SK-N-SH (cell line): Measurements from ENCODE around the gene KRT85. TPM values are rescaled to one million over a fixed set of nuclear protein-coding genes. Genes with fewer than 3 reads are reported as not detected.
A peak's percentile ranks its signal among the peaks of the same experiment; 100 is the strongest.

Experiments used
- CTCF ChIA-PET: fragments of 300-600, 350-600 bp; formaldehyde crosslinking; extraction: SDS; loops from one replicate; lab custom pipeline; 2021; lab: Yijun Ruan, JAX
- POLR2A ChIA-PET: fragments of 350-600 bp; sonication (Branson Sonifier 250); formaldehyde crosslinking; extraction: SDS; loops from one replicate; lab custom pipeline; 2020; ENCODE audit warnings: antibody characterized with exemption, inconsistent platforms; lab: Yijun Ruan, JAX
- DNase-seq: peaks from one replicate; pipeline ENCODE4 v3.0.0; 2012
- H2AFZ ChIP-seq: fragments of 200-600 bp; sonication (generic); 2 replicates; pipeline ENCODE4 v1.8.1; 2016; ENCODE audit warnings: antibody characterized with exemption, mild to moderate bottlenecking, low read depth
- H3F3A ChIP-seq: fragments of 200-600 bp; sonication (generic); replicated peaks from 2 replicates; pipeline ENCODE3; 2016; ENCODE audit warnings: antibody characterized with exemption, mild to moderate bottlenecking; ENCODE audit not compliant: insufficient read depth
- H3K27ac ChIP-seq, 2 experiments: fragments of 200-500 bp in 1 of 2; fragments of 200-600 bp in 1 of 2; sonication (Bioruptor generic) in 1 of 2; sonication (generic), shearing (Covaris generic) in 1 of 2; 2 replicates each; pipeline versions ENCODE4 v1.5.1 to v1.6.1; 2014 to 2016; ENCODE audit warnings: low read depth in 2 of 2, inconsistent platforms in 1 of 2, low read length in 1 of 2, mild to moderate bottlenecking in 1 of 2, mixed read lengths in 1 of 2
- H3K27me3 ChIP-seq: fragments of 200-600 bp; sonication (generic), shearing (Covaris generic); 2 replicates; pipeline ENCODE4 v1.6.1; 2016; ENCODE audit warnings: mixed run types; ENCODE audit not compliant: insufficient read depth
- H3K36me3 ChIP-seq, 2 experiments: fragments of 200-500 bp in 1 of 2; fragments of 200-600 bp in 1 of 2; sonication (Bioruptor generic) in 1 of 2; sonication (generic) in 1 of 2; replicated peaks in 1 of 2; 2 replicates each; pipeline versions ENCODE3 to v1.5.1; 2014 to 2016; ENCODE audit warnings: low read length in 1 of 2, mild to moderate bottlenecking in 1 of 2; ENCODE audit not compliant: insufficient read depth in 2 of 2, control insufficient read depth in 1 of 2
- H3K4me1 ChIP-seq, 2 experiments: fragments of 200-500 bp in 1 of 2; fragments of 200-600 bp in 1 of 2; sonication (Bioruptor generic) in 1 of 2; sonication (generic), shearing (Covaris generic) in 1 of 2; 2 replicates each; pipeline versions ENCODE4 v1.5.1 to v1.6.1; 2014 to 2016; ENCODE audit warnings: low read depth in 1 of 2, low read length in 1 of 2, mixed run types in 1 of 2; ENCODE audit not compliant: insufficient read depth in 2 of 2, control insufficient read depth in 1 of 2
- H3K4me2 ChIP-seq: fragments of 200-600 bp; sonication (generic), shearing (Covaris generic); 2 replicates; pipeline ENCODE4 v1.6.1; 2017; ENCODE audit warnings: mixed run types
- H3K4me3 ChIP-seq, 2 experiments: fragments of 200-500 bp in 1 of 2; fragments of 200-600 bp in 1 of 2; sonication (Bioruptor generic) in 1 of 2; sonication (generic), shearing (Covaris generic) in 1 of 2; 2 replicates each; pipeline versions ENCODE4 v1.5.1 to v1.8.1; 2014 to 2016; ENCODE audit warnings: low read depth in 2 of 2, inconsistent platforms in 1 of 2, low read length in 1 of 2, mild to moderate bottlenecking in 1 of 2, mixed read lengths in 1 of 2, moderate library complexity in 1 of 2
- H3K79me2 ChIP-seq: fragments of 200-600 bp; sonication (generic); 2 replicates; pipeline ENCODE4 v1.8.1; 2017; ENCODE audit warnings: mild to moderate bottlenecking; ENCODE audit not compliant: insufficient read depth
- H3K9ac ChIP-seq: fragments of 200-600 bp; sonication (generic); 2 replicates; pipeline ENCODE4 v1.6.1; 2017; ENCODE audit warnings: mixed run types
- H3K9me2 ChIP-seq: fragments of 200-600 bp; sonication (generic); 2 replicates; pipeline ENCODE4 v1.6.1; 2017; ENCODE audit warnings: mixed run types
- H3K9me3 ChIP-seq: fragments of 200-600 bp; sonication (generic); 2 replicates; pipeline ENCODE4 v1.6.1; 2017; ENCODE audit warnings: mixed run types, mild to moderate bottlenecking, moderate library complexity
- H4K20me1 ChIP-seq: fragments of 200-600 bp; sonication (generic); 2 replicates; pipeline ENCODE4 v1.6.1; 2017; ENCODE audit warnings: mild to moderate bottlenecking, mixed run types; ENCODE audit not compliant: insufficient read depth
- EP300 ChIP-seq, 2 experiments: IDR thresholded peaks; 2 replicates each; pipeline versions ENCODE4 v1.4.0 to v1.6.1; 2012; ENCODE audit warnings: borderline replicate concordance in 1 of 2, low read depth in 1 of 2, low read length in 1 of 2
- GATA2 ChIP-seq: sonication (generic); formaldehyde crosslinking; IDR thresholded peaks from 2 replicates; pipeline ENCODE4 v1.5.0; 2020; ENCODE audit warnings: mild to moderate bottlenecking, missing genetic modification reagents
- MXI1 ChIP-seq: IDR thresholded peaks from 2 replicates; pipeline ENCODE4 v1.6.1; 2012; ENCODE audit warnings: mild to moderate bottlenecking, low read depth, low read length, improper control_type of control experiment
- RCOR1 ChIP-seq: fragments of 150-350 bp; IDR thresholded peaks from 2 replicates; pipeline ENCODE4 v1.6.1; 2017; ENCODE audit warnings: antibody characterized with exemption, low read length
- RXRA ChIP-seq: IDR thresholded peaks from 2 replicates; pipeline ENCODE4 v1.4.0; 2012; ENCODE audit warnings: low read depth, mild to moderate bottlenecking, borderline replicate concordance
- SIN3A ChIP-seq: IDR thresholded peaks from 2 replicates; pipeline ENCODE4 v1.6.1; 2012; ENCODE audit warnings: low read depth, mild to moderate bottlenecking, low read length, moderate library complexity, borderline replicate concordance
- SMC3 ChIP-seq: IDR thresholded peaks from 2 replicates; pipeline ENCODE4 v1.6.1; 2012; ENCODE audit warnings: low read depth, low read length, improper control_type of control experiment
- TAF1 ChIP-seq: IDR thresholded peaks from 2 replicates; pipeline ENCODE4 v1.6.1; 2012; ENCODE audit warnings: low read depth, mild to moderate bottlenecking, low read length, moderate library complexity, borderline replicate concordance
- WGBS: methylation state at CpG from one replicate; pipeline ENCODE4 v1.1.6; 2017; ENCODE audit warnings: low lambda C conversion rate; 5-methylcytosine and 5-hydroxymethylcytosine counted together
- polyA plus RNA-seq, 3 experiments: library from polyadenylated mRNA; depleted of rRNA; stranded (reverse); fragments of >200 nt; gene quantifications; 2 replicates each; pipeline ENCODE4 v1.2.3, GENCODE V29; 2012
- TF ChIP-seq, protein P1 (sequence below): fragments of 150-350 bp; IDR thresholded peaks from 2 replicates; pipeline ENCODE4 v1.6.1; 2017; ENCODE audit warnings: antibody characterized with exemption, low read length, low read depth, borderline replicate concordance
- TF ChIP-seq, protein P2 (sequence below): IDR thresholded peaks from 2 replicates; pipeline ENCODE4; 2012

KRT85 gene
- polyA plus RNA-seq, 1 of the 3 experiments (the other 2 are of a cell fraction) = not detected

GRCh38 chr12:52334185-52334584 is 33.1 kb downstream of the KRT85 start:
- Histone ChIP-seq H4K20me1 (no peaks in the 10 kb centered on the region), H3K4me2 (no peak overlapping the region), H3K4me1 (peaks cover 0 to 18% of the 10 kb centered on the region in 2 experiments; a peak in 2 of 4 replicates), H3K27me3 (peaks cover 3% of the 10 kb centered on the region), H3K36me3 (no peaks in the 10 kb centered on the region), H3K9ac (no peak overlapping the region), H3K27ac (no peak overlapping the region), H3F3A (peaks cover 7% of the 10 kb centered on the region), H3K4me3 (no peak overlapping the region), H3K9me3 (0 out of 2 replicates have a peak, but pooled peaks cover 8% of the 10 kb centered on the region), H3K9me2 (no peaks in the 10 kb centered on the region), H3K79me2 (no peaks in the 10 kb centered on the region), H2AFZ (no peak overlapping the region)
- TF ChIP-seq TAF1 (no peak), EP300 (IDR thresholded peaks at IDR 0.05; ENCODE audit: borderline replicate concordance in 1 of 2, low read depth in 1 of 2, low read length in 1 of 2) (peak in 1 of 2 experiments; percentile 22; a peak in 1 of 4 replicates)
- ChIA-PET POLR2A (no interaction called here), CTCF (interaction anchor here (0.6 to 5.4 kb wide), 7 partner anchors 12 to 647 kb away, joined by 3 to 25 read pairs (median 3); no protein-coding TSS in a partner anchor)
- WGBS = 37% methylated on average over 3 of the region's 3 CpGs
- DNase-seq = no peak

GRCh38 chr12:52333321-52333720 is 34.0 kb downstream of the KRT85 start:
- CTCF ChIA-PET = interaction anchor here (0.6 to 5.4 kb wide), 8 partner anchors 11 to 546 kb away, joined by 3 to 25 read pairs (median 3); no protein-coding TSS in a partner anchor
- H4K20me1 ChIP-seq = no peaks in the 10 kb centered on the region
- H3K4me1 ChIP-seq = peaks cover 0 to 18% of the 10 kb centered on the region in 2 experiments; a peak in 2 of 4 replicates

More at GRCh38 chr12:52333321-52333720, 34.0 kb downstream of the KRT85 start:
- POLR2A ChIA-PET = no interaction called here
- peaks cover 3% of the 10 kb centered on the region for H3K27me3 ChIP-seq
- H3K4me2 ChIP-seq = no peak overlapping the region
- H2AFZ ChIP-seq = no peak overlapping the region
- WGBS = 35% methylated on average over 3 of the region's 3 CpGs
- no peaks in the 10 kb centered on the region for H3K9me2 ChIP-seq
- H3K9me3 ChIP-seq = 0 out of 2 replicates have a peak, but pooled peaks cover 8% of the 10 kb centered on the region
- no peak overlapping the region for H3K4me3 ChIP-seq
- H3K36me3 ChIP-seq = no peaks in the 10 kb centered on the region
- no peak overlapping the region for H3K9ac ChIP-seq
- peaks cover 7% of the 10 kb centered on the region for H3F3A ChIP-seq
- TF ChIP-seq, protein P1, sequence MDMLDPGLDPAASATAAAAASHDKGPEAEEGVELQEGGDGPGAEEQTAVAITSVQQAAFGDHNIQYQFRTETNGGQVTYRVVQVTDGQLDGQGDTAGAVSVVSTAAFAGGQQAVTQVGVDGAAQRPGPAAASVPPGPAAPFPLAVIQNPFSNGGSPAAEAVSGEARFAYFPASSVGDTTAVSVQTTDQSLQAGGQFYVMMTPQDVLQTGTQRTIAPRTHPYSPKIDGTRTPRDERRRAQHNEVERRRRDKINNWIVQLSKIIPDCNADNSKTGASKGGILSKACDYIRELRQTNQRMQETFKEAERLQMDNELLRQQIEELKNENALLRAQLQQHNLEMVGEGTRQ = no peak
- TF ChIP-seq RXRA = no peak
- TF ChIP-seq, protein P2, sequence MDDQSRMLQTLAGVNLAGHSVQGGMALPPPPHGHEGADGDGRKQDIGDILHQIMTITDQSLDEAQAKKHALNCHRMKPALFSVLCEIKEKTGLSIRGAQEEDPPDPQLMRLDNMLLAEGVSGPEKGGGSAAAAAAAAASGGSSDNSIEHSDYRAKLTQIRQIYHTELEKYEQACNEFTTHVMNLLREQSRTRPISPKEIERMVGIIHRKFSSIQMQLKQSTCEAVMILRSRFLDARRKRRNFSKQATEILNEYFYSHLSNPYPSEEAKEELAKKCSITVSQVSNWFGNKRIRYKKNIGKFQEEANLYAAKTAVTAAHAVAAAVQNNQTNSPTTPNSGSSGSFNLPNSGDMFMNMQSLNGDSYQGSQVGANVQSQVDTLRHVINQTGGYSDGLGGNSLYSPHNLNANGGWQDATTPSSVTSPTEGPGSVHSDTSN = no peak
- TF ChIP-seq GATA2 (CRISPR knock-in tag) = peak; percentile 81
- 0 out of 2 replicates have a peak, but pooled peaks have one; percentile 24 for TF ChIP-seq RCOR1
- TF ChIP-seq EP300 (IDR thresholded peaks at IDR 0.05; ENCODE audit: borderline replicate concordance in 1 of 2, low read depth in 1 of 2, low read length in 1 of 2) = peak in 1 of 2 experiments; percentile 30; a peak in 1 of 4 replicates
- TF ChIP-seq SMC3 = no peak
- TF ChIP-seq MXI1 = 0 out of 2 replicates have a peak, but pooled peaks have one; percentile 23
- no peak for TF ChIP-seq SIN3A
- no peak overlapping the region for H3K27ac ChIP-seq
- no peaks in the 10 kb centered on the region for H3K79me2 ChIP-seq
- DNase-seq = no peak
